Suppressor macrophage (primary cell): ENCODE measurements around the gene ELOVL6.
"Not testable (repeated sequence)": the region's sequence is repeated elsewhere in the genome, so short reads cannot be mapped to it uniquely, and the experiment has no call there.

ENCODE experiments used
- DNase-seq, 4 experiments: peaks; one replicate each; pipeline ENCODE4 v3.0.0-alpha.2; 2020 to 2022
- total RNA-seq, 17 experiments: gene quantifications; one replicate each; lab custom pipeline; 2026; ENCODE audit warnings: mixed read lengths in 6 of 17, inconsistent platforms in 3 of 17; lab: John Stamatoyannopoulos, UW

Gene ELOVL6
- total RNA-seq: 0.75 to 20.7 (median 2.7) reads per million in 17 experiments

- peak; percentile 35 to 61 (median 47) for DNase-seq
These were observed at the start of gene ELOVL6 for GRCh38 chr4:110198435-110199416. Gene ELOVL6, minus strand, starts transcription at chr4:110198615. Its CDS starts 280 bp downstream, at chr4:110198335.

GRCh38 chr4:110248100-110248499 lies 49.7 kb upstream of the ELOVL6 start:
- DNase-seq: no peak

- DNase-seq: no peak
These were observed 49.2 kb upstream of the ELOVL6 start for GRCh38 chr4:110247591-110247990.

GRCh38 chr4:110245577-110245976 lies 47.2 kb upstream of the ELOVL6 start:
- no peak for DNase-seq

- DNase-seq: no peak
These were observed 37.9 kb upstream of the ELOVL6 start for GRCh38 chr4:110236324-110236723.

DNA sequence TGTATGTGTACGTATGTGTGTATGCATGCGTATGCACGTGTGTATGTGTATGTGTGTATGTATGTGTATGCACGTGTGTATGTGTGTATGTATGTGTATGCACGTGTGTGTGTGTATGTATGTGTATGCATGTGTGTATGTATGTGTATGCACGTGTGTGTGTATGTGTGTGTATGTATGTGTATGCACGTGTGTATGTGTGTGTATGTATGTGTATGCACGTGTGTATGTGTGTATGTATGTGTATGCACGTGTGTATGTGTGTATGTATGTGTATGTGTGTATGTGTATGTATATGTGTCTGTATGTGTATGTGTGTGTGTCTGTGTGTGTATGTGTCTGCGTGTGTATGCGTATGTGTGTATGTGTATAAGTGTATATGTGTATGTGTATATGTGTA lies 35.2 kb upstream of the ELOVL6 start:
- DNase-seq: not testable (repeated sequence)

- peak in 2 of 4 experiments; percentile 29 to 33 for DNase-seq
These were observed 33.5 kb upstream of the ELOVL6 start for GRCh38 chr4:110231869-110232268.

- no peak for DNase-seq
These were observed 30.9 kb upstream of the ELOVL6 start for GRCh38 chr4:110229266-110229665.

GRCh38 chr4:110224812-110225211 lies 26.4 kb upstream of the ELOVL6 start:
- DNase-seq: peak in 2 of 4 experiments; percentile 22 to 38

DNA sequence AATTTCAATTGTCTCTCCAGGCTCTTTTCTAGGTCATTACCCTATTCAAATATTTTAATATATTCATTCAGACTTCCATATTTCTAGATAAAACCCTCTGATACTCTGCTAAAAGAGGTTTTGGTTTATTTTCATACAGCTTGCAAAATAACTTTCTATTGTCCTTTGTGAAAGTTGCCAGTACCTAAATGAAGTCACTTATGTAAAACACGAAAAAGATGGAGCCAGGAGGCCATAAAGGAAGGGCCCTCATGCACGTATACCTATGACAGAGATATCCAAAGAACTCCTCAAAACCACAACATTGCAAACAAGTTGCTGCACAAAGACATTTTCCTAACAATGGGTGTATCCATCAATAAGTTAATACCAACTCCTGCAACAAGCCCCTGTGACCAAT lies 25.7 kb upstream of the ELOVL6 start:
- DNase-seq: no peak

- DNase-seq: not testable (repeated sequence)
These were observed 20.5 kb upstream of the ELOVL6 start for GRCh38 chr4:110218935-110219334.

DNA sequence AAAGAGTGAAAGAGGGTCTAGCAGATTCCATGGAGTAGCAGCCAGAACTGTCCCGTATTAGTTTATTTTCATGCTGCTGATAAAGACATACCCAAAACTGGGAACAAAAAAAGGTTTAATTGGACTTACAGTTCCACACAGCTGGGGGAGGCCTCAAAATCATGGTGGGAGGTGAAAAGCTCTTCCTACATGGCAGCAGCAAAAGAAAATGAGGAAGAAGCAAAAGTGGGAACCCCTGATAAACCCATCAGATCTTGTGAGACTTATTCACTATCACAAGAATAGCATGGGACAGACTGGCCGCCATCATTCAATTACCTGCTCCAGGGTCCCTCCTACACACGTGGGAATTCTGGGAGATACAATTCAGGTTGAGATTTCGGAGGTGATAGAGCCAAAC lies 18.8 kb upstream of the ELOVL6 start:
- peak in 3 of 4 experiments; percentile 35 to 47 (median 43) for DNase-seq

- DNase-seq: peak; percentile 30 to 51 (median 46)
These were observed 17.7 kb upstream of the ELOVL6 start for GRCh38 chr4:110216129-110216528.

GRCh38 chr4:110211770-110212061 lies 13.3 kb upstream of the ELOVL6 start:
- no peak for DNase-seq

GRCh38 chr4:110211007-110211769 lies 12.8 kb upstream of the ELOVL6 start:
- peak in 3 of 4 experiments; percentile 42 to 72 (median 60) for DNase-seq

GRCh38 chr4:110208419-110208818 lies 10.0 kb upstream of the ELOVL6 start:
- DNase-seq: no peak

DNA sequence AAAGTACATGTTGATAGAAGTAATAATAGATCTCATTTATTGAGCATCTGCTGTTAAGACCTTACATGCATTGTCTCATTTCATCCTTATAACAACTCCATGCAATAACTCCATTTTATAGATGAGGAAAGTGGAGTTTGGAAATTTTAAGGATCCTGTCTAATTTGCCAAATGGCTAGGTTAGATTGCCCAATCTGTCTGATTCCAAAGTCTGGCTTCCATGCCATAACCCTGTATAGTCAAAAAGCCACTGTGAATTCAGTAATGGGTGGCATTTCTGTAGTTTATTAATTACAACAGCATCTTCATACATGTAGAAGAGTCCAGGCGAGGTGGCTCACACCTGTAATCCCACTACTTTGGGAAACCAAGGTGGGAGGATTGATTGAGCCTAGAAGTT lies 8.8 kb upstream of the ELOVL6 start:
- DNase-seq: no peak

- no peak for DNase-seq
These were observed 3.6 kb upstream of the ELOVL6 start for GRCh38 chr4:110202024-110202423.

DNA sequence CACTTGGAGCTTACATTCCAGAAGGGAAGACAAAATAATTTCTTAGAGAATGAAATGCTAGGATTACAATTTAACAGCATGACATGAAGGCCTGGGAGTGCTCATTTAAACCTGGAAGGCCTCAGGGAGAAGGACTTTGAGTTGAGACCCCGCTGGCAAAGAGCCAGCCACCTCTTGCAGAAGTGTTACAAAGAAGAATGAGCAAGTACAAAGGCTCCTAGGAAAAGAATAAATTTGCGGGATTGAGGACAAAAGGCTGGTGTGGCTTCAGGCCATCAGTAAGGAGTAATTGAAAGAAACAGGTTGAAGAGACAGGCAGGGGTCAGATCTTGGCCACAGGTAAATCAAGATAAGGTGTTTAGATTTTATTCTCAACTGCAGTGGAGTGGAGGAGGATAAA lies 3.1 kb upstream of the ELOVL6 start:
- no peak for DNase-seq

DNA sequence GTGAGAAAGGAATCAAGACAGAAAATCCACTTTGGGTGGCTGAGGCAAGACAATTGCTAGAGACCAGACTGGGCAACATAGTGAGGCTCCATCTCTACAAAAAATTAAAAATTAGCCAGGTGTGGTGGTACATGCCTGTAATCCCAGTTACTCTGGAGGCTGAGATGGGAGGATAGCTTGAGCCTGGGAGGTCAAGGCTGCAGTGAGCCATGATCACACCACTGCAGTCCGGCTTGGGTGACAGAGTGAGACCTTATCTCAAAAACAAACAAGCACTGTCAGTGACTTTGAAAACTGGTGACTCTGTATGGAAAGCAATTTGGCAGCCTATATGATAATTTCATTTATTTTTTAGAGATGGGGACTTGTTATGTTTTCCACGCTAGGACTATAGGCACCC lies 2.3 kb upstream of the ELOVL6 start:
- no peak for DNase-seq

DNA sequence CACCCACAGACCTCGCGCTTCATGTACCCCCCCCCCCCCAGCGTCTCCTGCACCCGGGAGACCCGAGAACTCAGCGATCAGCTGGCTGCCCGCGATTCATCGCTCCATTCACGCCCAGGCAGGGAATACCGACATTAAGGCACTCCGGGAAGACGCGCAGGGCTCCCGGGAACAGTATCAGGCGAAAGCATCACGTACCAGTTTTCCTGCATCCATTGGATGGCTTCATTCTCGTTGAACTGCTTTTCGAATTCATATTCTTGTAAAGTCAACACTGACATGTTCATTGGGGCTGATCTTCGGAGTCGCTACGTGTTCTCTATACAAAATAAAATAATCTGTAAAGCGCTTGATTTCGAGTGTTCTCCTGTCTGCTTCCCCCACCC lies 373 bp downstream of the ELOVL6 start:
- DNase-seq: no peak

GRCh38 chr4:110197529-110198042 lies 829 bp downstream of the ELOVL6 start:
- peak in 3 of 4 experiments; percentile 12 to 19 (median 19) for DNase-seq

GRCh38 chr4:110196871-110197528 lies 1.4 kb downstream of the ELOVL6 start:
- peak; percentile 53 to 78 (median 66) for DNase-seq
